Loucy (cell line): ENCODE data around the gene KRT35.

Source experiments
- EZH2phosphoT487 ChIP-seq: fragments of 200-600 bp; IDR thresholded peaks from 2 replicates; pipeline ENCODE4 v1.6.1; 2018; ENCODE audit warnings: antibody characterized with exemption, mild to moderate bottlenecking, moderate library complexity, borderline replicate concordance
- TF ChIP-seq, protein P1 (sequence below): fragments of 200-600 bp; sonication (generic); conservative IDR thresholded peaks from 2 replicates; pipeline ENCODE4 v1.5.1; 2014; ENCODE audit warnings: mild to moderate bottlenecking, antibody characterized with exemption, low read length

DNA sequence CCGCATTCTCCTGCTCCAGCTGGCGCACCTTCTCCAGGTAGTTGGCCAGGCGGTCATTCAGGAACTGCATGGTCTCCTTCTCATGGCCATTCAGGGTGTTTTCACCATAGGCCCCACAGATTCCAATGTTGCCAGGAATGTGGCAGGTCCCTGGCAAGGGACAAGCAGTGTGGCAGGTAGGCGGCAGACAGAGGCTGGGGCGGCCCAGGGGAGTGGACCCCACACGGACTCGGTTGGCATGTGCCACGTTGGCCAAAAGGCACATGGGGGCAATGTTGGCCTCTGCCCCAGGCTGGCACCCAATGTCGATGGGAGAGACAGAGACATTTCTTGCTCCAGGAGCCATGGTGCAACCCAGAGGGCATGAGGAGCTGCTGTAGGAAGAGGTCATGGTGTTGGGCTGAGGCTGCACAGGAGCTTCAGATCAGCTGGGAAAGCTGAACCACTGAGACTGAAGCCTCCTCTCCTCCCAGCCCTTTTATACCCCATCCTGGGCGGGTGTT lies 40.4 kb downstream of the KRT35 start, which contains the start of gene KRT38:
- TF ChIP-seq, protein P1, sequence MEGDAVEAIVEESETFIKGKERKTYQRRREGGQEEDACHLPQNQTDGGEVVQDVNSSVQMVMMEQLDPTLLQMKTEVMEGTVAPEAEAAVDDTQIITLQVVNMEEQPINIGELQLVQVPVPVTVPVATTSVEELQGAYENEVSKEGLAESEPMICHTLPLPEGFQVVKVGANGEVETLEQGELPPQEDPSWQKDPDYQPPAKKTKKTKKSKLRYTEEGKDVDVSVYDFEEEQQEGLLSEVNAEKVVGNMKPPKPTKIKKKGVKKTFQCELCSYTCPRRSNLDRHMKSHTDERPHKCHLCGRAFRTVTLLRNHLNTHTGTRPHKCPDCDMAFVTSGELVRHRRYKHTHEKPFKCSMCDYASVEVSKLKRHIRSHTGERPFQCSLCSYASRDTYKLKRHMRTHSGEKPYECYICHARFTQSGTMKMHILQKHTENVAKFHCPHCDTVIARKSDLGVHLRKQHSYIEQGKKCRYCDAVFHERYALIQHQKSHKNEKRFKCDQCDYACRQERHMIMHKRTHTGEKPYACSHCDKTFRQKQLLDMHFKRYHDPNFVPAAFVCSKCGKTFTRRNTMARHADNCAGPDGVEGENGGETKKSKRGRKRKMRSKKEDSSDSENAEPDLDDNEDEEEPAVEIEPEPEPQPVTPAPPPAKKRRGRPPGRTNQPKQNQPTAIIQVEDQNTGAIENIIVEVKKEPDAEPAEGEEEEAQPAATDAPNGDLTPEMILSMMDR, result no peak
- TF ChIP-seq EZH2phosphoT487, result no peak
